ENCODE results near the gene EHMT1. TPM values are rescaled to one million over a fixed set of nuclear protein-coding genes. Genes with fewer than 3 reads are reported as not detected.

EHMT1 gene
- total and polyA plus RNA-seq, 2 experiments from 2014 or later, result 162 to 177 TPM

- TF ChIP-seq ZNF462 (CRISPR knock-in tag; IDR thresholded peaks at IDR 0.05) (no peak), EZH2 (IDR thresholded peaks at IDR 0.05; ENCODE audit: low read depth, unreplicated experiment) (no peak), ETS1 (IDR thresholded peaks at IDR 0.05) (no peak), CREB1 (CRISPR knock-in tag; IDR thresholded peaks at IDR 0.05; ENCODE audit: low read depth) (no peak)
Measured at GRCh38 chr9:137642118-137642601, 23.4 kb downstream of the EHMT1 start (continued).

GRCh38 chr9:137642892-137643291 is 24.1 kb downstream of the EHMT1 start:
- ATAC-seq (no peak), DNase-seq (ENCODE audit: low spot score) (no peak)
- H3K27ac Mint-ChIP-seq, result no peak overlapping the region
- no peaks in the 10 kb centered on the region for H3K36me3 ChIP-seq (ENCODE audit: insufficient read depth)
- no peak overlapping the region for H2AFZ ChIP-seq
- no peak overlapping the region for H3K4me3 ChIP-seq
- H3K36me3 Mint-ChIP-seq (ENCODE audit: low read depth), result peaks cover 19% of the 10 kb centered on the region
- H3K27ac ChIP-seq (ENCODE audit: low read depth), result no peak overlapping the region
- H3K4me3 Mint-ChIP-seq, result no peak overlapping the region
- H3K9me2 ChIP-seq (ENCODE audit: insufficient read depth), result no peaks in the 10 kb centered on the region
- peaks cover 100% of the 10 kb centered on the region for H3K79me2 ChIP-seq (replicated peaks; ENCODE audit: insufficient read depth)
- no peaks in the 10 kb centered on the region for H3K27me3 ChIP-seq (ENCODE audit: insufficient read depth)
- TF ChIP-seq ZNF331 (CRISPR knock-in tag; IDR thresholded peaks at IDR 0.05; ENCODE audit: low read depth) (no peak), EZH2 (IDR thresholded peaks at IDR 0.05; ENCODE audit: low read depth, unreplicated experiment) (no peak), NANOG (IDR thresholded peaks at IDR 0.05; ENCODE audit: borderline replicate concordance) (no peak)
- no peaks in the 10 kb centered on the region; the same call in 1 of the 2 replicates for H3K4me1 ChIP-seq (ENCODE audit: insufficient read depth)
- peaks cover 23% of the 10 kb centered on the region for H3K4me1 Mint-ChIP-seq
- H3F3A ChIP-seq (replicated peaks; ENCODE audit: low read depth), result no peaks in the 10 kb centered on the region; the same call in 1 of the 2 replicates
- H4K20me1 ChIP-seq (replicated peaks; ENCODE audit: insufficient read depth), result peaks cover 80% of the 10 kb centered on the region
- no peak overlapping the region for H3K4me2 ChIP-seq
- no peaks in the 10 kb centered on the region for H3K9me3 Mint-ChIP-seq
- H3K27me3 Mint-ChIP-seq (ENCODE audit: insufficient read depth, low read depth, poor library complexity), result peaks cover 9% of the 10 kb centered on the region
